ENCODE data around the gene CYBB. TPM values are rescaled to one million over a fixed set of nuclear protein-coding genes. Genes with fewer than 3 reads are reported as not detected.

CYBB gene
- polyA plus RNA-seq, 1 of the 3 experiments (the other 2 are of a cell fraction), result not detected

- no peaks in the 10 kb centered on the region for H3K27me3 ChIP-seq (ENCODE audit: insufficient read depth)
These were observed 24.8 kb upstream of the CYBB start for GRCh38 chrX:37755025-37755424.

More at GRCh38 chrX:37755025-37755424, 24.8 kb upstream of the CYBB start:
- Histone ChIP-seq H3K27ac (ENCODE audit: low read depth in 2 of 2, low read length in 1 of 2) (no peak overlapping the region), H3F3A (replicated peaks; ENCODE audit: insufficient read depth) (no peaks in the 10 kb centered on the region), H3K4me1 (ENCODE audit: control insufficient read depth in 1 of 2, insufficient read depth in 2 of 2, low read depth in 1 of 2, low read length in 1 of 2) (no peaks in the 10 kb centered on the region), H3K4me2 (no peak overlapping the region), H3K9me2 (no peaks in the 10 kb centered on the region), H3K9me3 (no peaks in the 10 kb centered on the region), H4K20me1 (ENCODE audit: insufficient read depth) (no peaks in the 10 kb centered on the region), H3K4me3 (ENCODE audit: low read depth in 2 of 2, low read length in 1 of 2) (no peak overlapping the region), H3K79me2 (ENCODE audit: insufficient read depth) (no peaks in the 10 kb centered on the region), H2AFZ (ENCODE audit: low read depth) (no peak overlapping the region), H3K9ac (no peak overlapping the region), H3K36me3 (replicated peaks in 1 of 2; ENCODE audit: control insufficient read depth in 1 of 2, insufficient read depth in 2 of 2, low read length in 1 of 2) (no peaks in the 10 kb centered on the region)
- no peak for DNase-seq
- ChIA-PET POLR2A (no interaction called here), CTCF (interaction anchor here (1.6 to 1.7 kb wide), 3 partner anchors 10 to 411 kb away, joined by 4 to 6 read pairs (median 6); no protein-coding TSS in a partner anchor)
- TF ChIP-seq JUND (IDR thresholded peaks at IDR 0.05) (no peak), PBX3 (IDR thresholded peaks at IDR 0.05) (no peak), TAF1 (IDR thresholded peaks at IDR 0.05; ENCODE audit: borderline replicate concordance, low read depth, low read length) (no peak), TEAD4 (IDR thresholded peaks at IDR 0.05; ENCODE audit: borderline replicate concordance, insufficient read depth) (no peak), ZBTB33 (IDR thresholded peaks at IDR 0.05; ENCODE audit: borderline replicate concordance, low read depth) (no peak), SMC3 (IDR thresholded peaks at IDR 0.05; ENCODE audit: low read depth, low read length) (no peak), EP300 (IDR thresholded peaks at IDR 0.05; ENCODE audit: borderline replicate concordance in 1 of 2, low read depth in 1 of 2, low read length in 1 of 2) (no peak), MEF2A (IDR thresholded peaks at IDR 0.05; ENCODE audit: borderline replicate concordance, low read depth) (no peak), RCOR1 (IDR thresholded peaks at IDR 0.05; ENCODE audit: low read length) (no peak), USF2 (IDR thresholded peaks at IDR 0.05; ENCODE audit: borderline replicate concordance, low read depth, low read length) (no peak), USF1 (IDR thresholded peaks at IDR 0.05; ENCODE audit: borderline replicate concordance, low read depth) (no peak), NFIC (IDR thresholded peaks at IDR 0.05; ENCODE audit: borderline replicate concordance) (no peak), POLR2AphosphoS5 (IDR thresholded peaks at IDR 0.05; ENCODE audit: low read depth, low read length) (no peak), FOSL2 (IDR thresholded peaks at IDR 0.05; ENCODE audit: borderline replicate concordance, low read depth) (no peak)

All from SK-N-SH (cell line).